ENCODE measurements around the gene FGF5.

Gene FGF5

DNA sequence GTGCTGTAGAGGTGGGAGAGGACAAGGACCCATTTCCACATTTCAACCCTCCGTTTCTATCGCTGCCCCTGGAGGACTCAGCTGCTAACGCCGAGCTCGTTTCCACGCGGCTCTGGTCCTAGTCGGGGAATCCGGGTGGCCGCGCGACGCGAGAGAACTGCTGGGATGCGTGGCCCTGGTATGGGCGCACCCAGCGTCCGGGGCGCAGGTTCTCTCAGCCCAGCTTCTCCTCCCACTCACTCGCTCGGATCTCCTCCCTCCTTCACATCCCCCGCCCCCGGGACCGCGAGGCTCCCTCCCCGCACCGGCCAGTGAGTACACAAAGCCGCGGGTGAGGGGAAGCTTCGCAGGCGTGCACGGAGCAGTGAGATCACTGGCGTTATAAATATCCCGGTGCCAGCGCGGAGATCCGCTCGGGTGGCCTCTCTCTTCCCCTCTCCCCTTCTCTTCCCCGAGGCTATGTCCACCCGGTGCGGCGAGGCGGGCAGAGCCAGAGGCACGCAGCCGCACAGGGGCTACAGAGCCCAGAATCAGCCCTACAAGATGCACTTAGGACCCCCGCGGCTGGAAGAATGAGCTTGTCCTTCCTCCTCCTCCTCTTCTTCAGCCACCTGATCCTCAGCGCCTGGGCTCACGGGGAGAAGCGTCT is at the start of gene FGF5:
Gene FGF5, plus strand, starts transcription at position 412 of the 649 bp plus-strand sequence. Its CDS starts 161 bp downstream, at position 573.
- H3K9me3 Mint-ChIP-seq = no peaks in the 10 kb centered on the region
- peaks cover 19% of the 10 kb centered on the region for H3K4me1 Mint-ChIP-seq (ENCODE audit: low read depth)
- H3K4me3 Mint-ChIP-seq = peak within 1 kb of the TSS; percentile 79
- no peaks in the 10 kb centered on the region for H3K36me3 Mint-ChIP-seq (ENCODE audit: low read depth)
- H3K27ac Mint-ChIP-seq = no peak within 1 kb of the TSS
- H3K27me3 Mint-ChIP-seq (ENCODE audit: low read depth) = peaks cover 97% of the 10 kb centered on the region

DNA sequence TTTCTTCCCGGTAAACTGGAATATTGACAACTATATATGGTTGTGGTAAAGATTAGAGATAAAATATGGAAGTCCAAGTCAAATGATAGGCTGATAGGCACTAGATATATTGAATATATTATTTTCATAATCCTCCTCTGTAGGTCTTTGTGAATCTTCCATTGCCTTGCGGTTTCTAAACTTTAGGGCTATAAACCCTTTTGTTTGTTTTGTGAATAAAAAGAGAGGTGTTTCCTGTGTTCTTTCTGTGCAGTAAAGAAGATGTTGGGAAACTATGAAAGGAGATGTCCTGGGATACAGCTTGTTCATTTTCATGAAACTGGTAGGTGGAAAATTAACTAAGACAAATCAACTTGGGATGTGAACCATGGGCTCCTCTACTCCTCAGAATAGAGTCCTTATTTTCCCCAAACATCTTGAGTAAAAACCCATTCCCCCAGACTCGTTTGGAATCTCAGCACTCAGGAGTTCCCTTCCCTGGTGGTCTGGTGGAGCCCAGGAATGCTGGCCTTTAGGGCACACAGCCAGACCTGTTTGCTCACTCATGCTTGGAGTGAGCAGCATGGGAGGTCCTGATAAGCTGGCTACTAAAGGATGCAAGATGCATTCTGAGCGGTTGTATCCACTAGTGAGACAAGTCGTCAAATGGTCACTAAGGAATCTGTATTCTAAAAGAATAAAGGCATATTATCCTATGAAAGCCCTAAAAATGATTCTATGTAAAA is 47.0 kb upstream of the FGF5 start:
- Mint-ChIP-seq H3K4me1 (ENCODE audit: low read depth) (peaks cover 1% of the 10 kb centered on the region), H3K27ac (no peak overlapping the region)

DNA sequence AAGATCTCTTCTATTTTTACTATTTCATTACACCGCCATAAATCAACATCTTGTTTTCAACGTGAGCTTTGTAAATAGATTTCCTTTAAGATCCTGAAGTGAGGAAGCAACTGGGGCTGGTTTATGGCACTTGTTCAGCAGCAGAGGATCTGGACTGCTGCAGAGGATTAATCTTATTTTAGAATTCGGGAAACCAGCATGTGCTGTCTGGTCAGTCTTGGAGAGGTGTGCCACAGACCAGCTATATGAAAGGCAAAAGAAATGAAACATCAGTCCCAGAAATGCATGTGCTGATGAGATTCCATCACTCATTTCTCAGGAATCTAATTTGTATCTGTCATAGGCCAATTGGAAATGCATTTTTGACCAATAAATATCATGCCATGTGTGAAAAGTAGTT is 45.8 kb upstream of the FGF5 start:
- no peaks in the 10 kb centered on the region for H3K9me3 Mint-ChIP-seq
- no peak overlapping the region for H3K27ac Mint-ChIP-seq
- H3K4me1 Mint-ChIP-seq (ENCODE audit: low read depth) = no peaks in the 10 kb centered on the region
- H3K4me3 Mint-ChIP-seq = no peak overlapping the region
- H3K27me3 Mint-ChIP-seq (ENCODE audit: low read depth) = peaks cover 60% of the 10 kb centered on the region
- H3K36me3 Mint-ChIP-seq (ENCODE audit: low read depth) = no peaks in the 10 kb centered on the region

More for the DNA sequence above, 47.0 kb upstream of the FGF5 start:
- Mint-ChIP-seq H3K4me3 (no peak overlapping the region), H3K36me3 (ENCODE audit: low read depth) (no peaks in the 10 kb centered on the region), H3K27me3 (ENCODE audit: low read depth) (peaks cover 57% of the 10 kb centered on the region), H3K9me3 (no peaks in the 10 kb centered on the region)

DNA sequence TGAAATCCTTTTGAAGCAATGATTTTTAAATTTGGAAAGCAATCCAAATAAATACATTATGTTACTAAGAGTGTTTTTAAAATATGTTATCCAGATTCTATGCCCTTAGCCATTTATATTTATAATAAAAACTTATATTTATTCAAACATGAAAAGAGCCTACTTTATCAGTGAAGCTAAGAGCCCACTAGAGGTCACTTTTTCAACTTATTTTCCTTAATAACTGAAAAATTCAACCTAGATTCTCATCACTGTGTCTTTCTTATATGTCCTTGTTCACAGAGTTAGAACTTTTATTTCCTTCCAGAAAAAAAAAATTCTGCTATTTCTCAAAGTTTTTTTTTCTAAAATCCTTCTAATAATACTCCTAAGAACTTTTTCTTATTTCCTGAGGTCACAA is 45.3 kb upstream of the FGF5 start:
- no peak overlapping the region for H3K27ac Mint-ChIP-seq
- no peak overlapping the region for H3K4me3 Mint-ChIP-seq
- no peaks in the 10 kb centered on the region for H3K4me1 Mint-ChIP-seq (ENCODE audit: low read depth)
- H3K27me3 Mint-ChIP-seq (ENCODE audit: low read depth) = peaks cover 60% of the 10 kb centered on the region
- no peaks in the 10 kb centered on the region for H3K36me3 Mint-ChIP-seq (ENCODE audit: low read depth)
- no peaks in the 10 kb centered on the region for H3K9me3 Mint-ChIP-seq

GRCh38 chr4:80225595-80225994 is 40.9 kb upstream of the FGF5 start:
- Mint-ChIP-seq H3K4me3 (no peak overlapping the region), H3K9me3 (no peaks in the 10 kb centered on the region), H3K27ac (no peak overlapping the region), H3K36me3 (ENCODE audit: low read depth) (no peaks in the 10 kb centered on the region), H3K27me3 (ENCODE audit: low read depth) (peaks cover 44% of the 10 kb centered on the region), H3K4me1 (ENCODE audit: low read depth) (no peaks in the 10 kb centered on the region)

DNA sequence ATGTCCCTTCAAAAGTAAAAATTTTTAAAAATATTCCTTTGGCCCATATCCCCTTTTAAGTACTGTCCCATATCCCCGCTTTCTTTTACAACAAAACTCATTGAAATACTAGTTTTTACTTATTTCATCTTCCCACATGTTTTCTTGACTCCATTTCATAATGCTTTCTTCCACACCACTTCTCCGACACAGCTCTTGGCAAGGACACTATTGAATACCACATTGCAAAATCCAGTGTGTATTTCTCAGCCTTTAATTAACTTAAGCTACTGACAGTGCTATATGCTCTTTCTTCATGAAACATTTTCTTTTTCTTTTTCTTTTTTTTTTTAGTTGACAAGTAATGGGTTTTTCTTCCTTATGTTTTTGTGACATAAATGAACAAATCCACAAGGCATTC is 40.4 kb upstream of the FGF5 start:
- Mint-ChIP-seq H3K9me3 (no peaks in the 10 kb centered on the region), H3K4me1 (ENCODE audit: low read depth) (no peaks in the 10 kb centered on the region), H3K27ac (no peak overlapping the region), H3K36me3 (ENCODE audit: low read depth) (no peaks in the 10 kb centered on the region), H3K4me3 (no peak overlapping the region), H3K27me3 (ENCODE audit: low read depth) (peaks cover 42% of the 10 kb centered on the region)

GRCh38 chr4:80228460-80228859 is 38.0 kb upstream of the FGF5 start:
- no peaks in the 10 kb centered on the region for H3K4me1 Mint-ChIP-seq (ENCODE audit: low read depth)

DNA sequence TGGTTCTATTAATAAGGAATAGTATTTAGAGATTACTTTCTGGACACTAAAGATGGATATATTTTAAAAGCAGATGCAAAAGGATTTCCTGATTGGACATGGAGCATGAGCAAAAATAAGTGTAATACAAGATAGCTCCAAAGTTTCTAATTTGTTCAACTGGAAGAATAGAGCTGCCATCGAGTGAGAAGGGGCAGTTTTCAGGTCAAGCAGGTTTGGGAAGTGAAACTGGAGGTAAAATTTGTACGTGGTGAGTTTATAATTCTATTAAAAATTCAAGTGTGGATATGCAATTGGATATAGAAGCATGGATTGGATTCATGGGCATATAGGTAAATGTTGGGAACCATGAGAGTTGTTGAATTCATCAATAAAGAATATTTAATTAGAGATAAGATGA is 37.3 kb upstream of the FGF5 start:
- H3K4me1 Mint-ChIP-seq (ENCODE audit: low read depth) = no peaks in the 10 kb centered on the region
- H3K9me3 Mint-ChIP-seq = no peaks in the 10 kb centered on the region
- peaks cover 39% of the 10 kb centered on the region for H3K27me3 Mint-ChIP-seq (ENCODE audit: low read depth)
- no peaks in the 10 kb centered on the region for H3K36me3 Mint-ChIP-seq (ENCODE audit: low read depth)
- no peak overlapping the region for H3K27ac Mint-ChIP-seq
- no peak overlapping the region for H3K4me3 Mint-ChIP-seq

More at GRCh38 chr4:80228460-80228859, 38.0 kb upstream of the FGF5 start:
- H3K27ac Mint-ChIP-seq = no peak overlapping the region
- H3K4me3 Mint-ChIP-seq = no peak overlapping the region
- H3K36me3 Mint-ChIP-seq (ENCODE audit: low read depth) = no peaks in the 10 kb centered on the region
- no peaks in the 10 kb centered on the region for H3K9me3 Mint-ChIP-seq
- peaks cover 38% of the 10 kb centered on the region for H3K27me3 Mint-ChIP-seq (ENCODE audit: low read depth)

GRCh38 chr4:80229590-80229989 is 36.9 kb upstream of the FGF5 start:
- H3K36me3 Mint-ChIP-seq (ENCODE audit: low read depth) = no peaks in the 10 kb centered on the region
- H3K9me3 Mint-ChIP-seq = no peaks in the 10 kb centered on the region
- no peak overlapping the region for H3K27ac Mint-ChIP-seq
- H3K4me3 Mint-ChIP-seq = no peak overlapping the region
- no peaks in the 10 kb centered on the region for H3K4me1 Mint-ChIP-seq (ENCODE audit: low read depth)
- peaks cover 39% of the 10 kb centered on the region for H3K27me3 Mint-ChIP-seq (ENCODE audit: low read depth)

DNA sequence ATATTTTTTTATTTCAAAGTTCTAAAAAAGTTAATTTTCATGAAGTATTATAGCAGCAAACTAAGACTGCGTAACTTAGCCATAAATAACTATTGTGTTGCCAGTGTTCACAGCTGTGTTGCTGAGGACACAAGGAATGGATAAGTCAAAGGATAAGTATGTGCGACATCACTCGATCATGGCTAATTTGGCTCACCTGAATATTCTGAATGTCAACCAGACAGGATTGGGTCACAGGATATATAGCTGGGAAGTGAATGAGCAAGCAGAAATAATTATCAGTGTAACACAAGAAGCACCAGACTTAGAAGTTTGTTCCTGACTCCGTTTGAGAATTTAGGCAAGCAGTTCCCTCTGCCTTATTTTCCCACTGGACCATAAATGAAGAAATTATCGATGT is 35.3 kb upstream of the FGF5 start:
- H3K27me3 Mint-ChIP-seq (ENCODE audit: low read depth) = peaks cover 40% of the 10 kb centered on the region
- H3K4me3 Mint-ChIP-seq = no peak overlapping the region
- no peaks in the 10 kb centered on the region for H3K9me3 Mint-ChIP-seq
- H3K4me1 Mint-ChIP-seq (ENCODE audit: low read depth) = no peaks in the 10 kb centered on the region
- no peak overlapping the region for H3K27ac Mint-ChIP-seq
- H3K36me3 Mint-ChIP-seq (ENCODE audit: low read depth) = no peaks in the 10 kb centered on the region

- no peak overlapping the region for H3K27ac Mint-ChIP-seq
- no peaks in the 10 kb centered on the region for H3K9me3 Mint-ChIP-seq
- peaks cover 40% of the 10 kb centered on the region for H3K27me3 Mint-ChIP-seq (ENCODE audit: low read depth)
- no peaks in the 10 kb centered on the region for H3K36me3 Mint-ChIP-seq (ENCODE audit: low read depth)
- no peaks in the 10 kb centered on the region for H3K4me1 Mint-ChIP-seq (ENCODE audit: low read depth)
- H3K4me3 Mint-ChIP-seq = no peak overlapping the region
These were observed 33.6 kb upstream of the FGF5 start for GRCh38 chr4:80232707-80233370.

DNA sequence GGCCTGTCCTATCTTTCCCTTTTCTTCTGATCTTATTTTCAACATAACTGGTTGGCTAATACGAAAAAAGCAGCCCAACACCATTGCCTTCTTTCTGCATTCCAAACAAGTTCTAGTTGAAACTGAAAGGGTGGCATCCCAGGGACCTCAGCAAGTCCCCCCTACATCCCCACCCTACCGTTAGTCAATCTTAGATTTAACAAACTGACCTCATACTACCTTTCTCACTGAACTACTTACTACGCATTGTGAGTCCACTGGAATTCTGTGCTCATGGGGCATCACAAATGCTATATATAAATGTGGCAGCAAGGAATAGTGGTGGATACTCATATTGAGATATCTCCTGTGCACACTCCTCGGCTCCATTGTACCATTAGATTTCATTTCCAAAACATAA is 33.1 kb upstream of the FGF5 start:
- Mint-ChIP-seq H3K27ac (no peak overlapping the region), H3K4me1 (ENCODE audit: low read depth) (no peaks in the 10 kb centered on the region), H3K9me3 (no peaks in the 10 kb centered on the region), H3K27me3 (ENCODE audit: low read depth) (peaks cover 35% of the 10 kb centered on the region), H3K36me3 (ENCODE audit: low read depth) (no peaks in the 10 kb centered on the region), H3K4me3 (no peak overlapping the region)

DNA sequence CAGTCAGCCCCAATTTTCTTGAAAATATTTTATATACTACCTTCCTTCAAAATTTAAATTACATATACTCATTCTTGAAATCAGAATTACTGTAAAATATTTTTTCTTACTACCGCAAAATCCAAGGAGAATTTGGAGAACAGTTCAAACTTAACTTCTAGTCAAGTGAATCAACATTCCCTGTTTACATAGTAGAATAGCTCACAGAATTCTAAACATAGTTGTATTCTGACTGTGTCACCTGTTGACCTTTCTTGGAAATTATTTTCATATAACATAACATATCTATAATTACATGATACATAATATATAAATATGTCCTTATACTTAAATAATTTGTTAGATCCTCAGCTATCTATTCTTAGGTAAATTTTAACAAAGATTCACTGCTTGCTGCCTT is 31.0 kb upstream of the FGF5 start:
- Mint-ChIP-seq H3K36me3 (ENCODE audit: low read depth) (no peaks in the 10 kb centered on the region), H3K4me3 (no peak overlapping the region), H3K27ac (no peak overlapping the region), H3K4me1 (ENCODE audit: low read depth) (no peaks in the 10 kb centered on the region), H3K27me3 (ENCODE audit: low read depth) (peaks cover 18% of the 10 kb centered on the region), H3K9me3 (no peaks in the 10 kb centered on the region)

GRCh38 chr4:80237992-80238391 is 28.5 kb upstream of the FGF5 start:
- H3K36me3 Mint-ChIP-seq (ENCODE audit: low read depth) = no peaks in the 10 kb centered on the region
- no peaks in the 10 kb centered on the region for H3K9me3 Mint-ChIP-seq
- H3K27me3 Mint-ChIP-seq (ENCODE audit: low read depth) = peaks cover 9% of the 10 kb centered on the region
- H3K4me3 Mint-ChIP-seq = no peak overlapping the region
- no peak overlapping the region for H3K27ac Mint-ChIP-seq
- H3K4me1 Mint-ChIP-seq (ENCODE audit: low read depth) = no peaks in the 10 kb centered on the region
